Measurements from ENCODE around the gene SMAGP.
"Not testable (repeated sequence)": the region's sequence is repeated elsewhere in the genome, so short reads cannot be mapped to it uniquely, and the experiment has no call there.

Gene SMAGP

DNA sequence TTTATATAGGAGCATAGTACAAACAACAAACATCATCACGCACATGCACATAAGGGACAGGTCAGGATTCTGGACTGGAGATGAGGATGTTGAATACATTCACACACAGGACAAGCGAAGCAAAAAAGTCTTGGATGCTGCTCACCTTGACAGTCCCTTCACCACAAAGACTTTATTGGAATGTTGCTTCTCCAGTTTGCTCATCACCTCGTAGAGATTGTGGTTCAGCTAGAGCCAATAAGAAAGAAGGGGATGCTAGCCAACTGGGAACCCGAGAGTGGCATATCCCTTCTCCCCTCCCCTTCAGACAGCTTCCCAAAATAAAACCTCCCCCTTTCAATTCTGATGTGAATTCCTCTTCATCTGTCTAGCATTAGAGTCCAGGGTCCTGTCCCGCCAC is 25.4 kb upstream of the SMAGP start:
- no peaks in the 10 kb centered on the region for H3K79me1 ChIP-seq (ENCODE audit: low read depth, low read length)
- H3K14ac ChIP-seq (ENCODE audit: low read length): no peak overlapping the region
- no peak overlapping the region for H3K4ac ChIP-seq (ENCODE audit: low read length)
- H3K4me3 ChIP-seq (ENCODE audit: low read length in 2 of 2): no peak overlapping the region
- H2AFZ ChIP-seq (ENCODE audit: low read length): no peak overlapping the region
- H3K4me2 ChIP-seq (ENCODE audit: insufficient read depth, low read length, poor library complexity, severe bottlenecking): no peak overlapping the region
- no peaks in the 10 kb centered on the region for H3K4me1 ChIP-seq (ENCODE audit: control insufficient read depth in 2 of 2, insufficient read depth in 1 of 2, low read depth in 1 of 2, low read length in 2 of 2)
- H3K23ac ChIP-seq (ENCODE audit: low read depth, low read length, poor library complexity): no peak overlapping the region
- no peak overlapping the region for H3K9ac ChIP-seq (ENCODE audit: low read depth, low read length, poor library complexity)
- H2AK5ac ChIP-seq (ENCODE audit: low read depth, low read length): no peak overlapping the region
- H4K91ac ChIP-seq (ENCODE audit: low read depth, low read length, poor library complexity): no peak overlapping the region
- H2BK15ac ChIP-seq (ENCODE audit: low read length): no peak overlapping the region
- no peak overlapping the region for H3K27ac ChIP-seq (replicated peaks; ENCODE audit: low read length)
- no peak for DNase-seq (ENCODE audit: low spot score)
- WGBS, 2 donors (ENCODE audit: extremely low coverage in 2 of 2, insufficient read length in 2 of 2, insufficient replicate concordance in 1 of 2): no CpG with 5 or more reads among the region's 5 CpGs
- no peak overlapping the region for H2BK5ac ChIP-seq (ENCODE audit: low read length)
- H3K36me3 ChIP-seq (replicated peaks in 1 of 2; ENCODE audit: control insufficient read depth in 2 of 2, insufficient read depth in 2 of 2, low read length in 2 of 2): no peaks in the 10 kb centered on the region
- H4K8ac ChIP-seq (ENCODE audit: low read depth, low read length): no peak overlapping the region
- H3K27me3 ChIP-seq (ENCODE audit: control insufficient read depth in 3 of 3, insufficient read depth in 3 of 3, low read depth in 1 of 3, low read length in 3 of 3): no peaks in the 10 kb centered on the region
- H2BK12ac ChIP-seq (ENCODE audit: low read length): no peak overlapping the region
- no peak overlapping the region for H2BK120ac ChIP-seq (ENCODE audit: low read depth, low read length)
- no peaks in the 10 kb centered on the region for H3K9me3 ChIP-seq (replicated peaks in 1 of 2; ENCODE audit: control insufficient read depth in 2 of 2, insufficient read depth in 1 of 2, low read depth in 1 of 2, low read length in 2 of 2)
- H3K18ac ChIP-seq (ENCODE audit: low read length): no peak overlapping the region

DNA sequence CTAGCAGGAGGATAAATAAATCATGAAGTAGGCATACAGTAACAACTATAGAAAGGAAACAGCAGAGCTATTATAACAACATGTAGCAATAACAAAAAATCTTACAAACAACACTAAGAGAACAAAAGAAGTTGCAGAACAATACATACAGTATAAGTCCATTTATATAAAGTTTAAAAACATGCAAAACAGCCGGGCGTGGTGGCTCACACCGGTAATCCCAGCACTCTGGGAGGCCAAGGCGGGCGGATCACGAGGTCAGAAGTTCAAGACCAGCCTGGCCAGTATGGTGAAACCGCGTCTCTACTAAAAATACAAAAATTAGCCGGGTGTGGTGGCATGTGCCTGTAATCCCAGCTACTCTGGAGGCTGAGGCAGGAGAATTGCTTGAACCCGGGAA is 23.9 kb upstream of the SMAGP start:
- H3K36me3 ChIP-seq (replicated peaks in 1 of 2; ENCODE audit: control insufficient read depth in 2 of 2, insufficient read depth in 2 of 2, low read length in 2 of 2); H2BK120ac ChIP-seq (ENCODE audit: low read depth, low read length); DNase-seq (ENCODE audit: low spot score); H3K9ac ChIP-seq (ENCODE audit: low read depth, low read length, poor library complexity); H3K79me1 ChIP-seq (ENCODE audit: low read depth, low read length); H2BK15ac ChIP-seq (ENCODE audit: low read length); H3K14ac ChIP-seq (ENCODE audit: low read length); H2AK5ac ChIP-seq (ENCODE audit: low read depth, low read length); H3K4ac ChIP-seq (ENCODE audit: low read length); H3K4me2 ChIP-seq (ENCODE audit: insufficient read depth, low read length, poor library complexity, severe bottlenecking); H2BK12ac ChIP-seq (ENCODE audit: low read length); H2BK5ac ChIP-seq (ENCODE audit: low read length); H2AFZ ChIP-seq (ENCODE audit: low read length); H3K27ac ChIP-seq (replicated peaks; ENCODE audit: low read length); H4K91ac ChIP-seq (ENCODE audit: low read depth, low read length, poor library complexity); H3K23ac ChIP-seq (ENCODE audit: low read depth, low read length, poor library complexity); H4K8ac ChIP-seq (ENCODE audit: low read depth, low read length); H3K4me3 ChIP-seq (ENCODE audit: low read length in 2 of 2); H3K4me1 ChIP-seq (ENCODE audit: control insufficient read depth in 2 of 2, insufficient read depth in 1 of 2, low read depth in 1 of 2, low read length in 2 of 2); H3K9me3 ChIP-seq (replicated peaks in 1 of 2; ENCODE audit: control insufficient read depth in 2 of 2, insufficient read depth in 1 of 2, low read depth in 1 of 2, low read length in 2 of 2); H3K27me3 ChIP-seq (ENCODE audit: control insufficient read depth in 3 of 3, insufficient read depth in 3 of 3, low read depth in 1 of 3, low read length in 3 of 3); H3K18ac ChIP-seq (ENCODE audit: low read length): not testable (repeated sequence)
- WGBS, 2 donors (ENCODE audit: extremely low coverage in 2 of 2, insufficient read length in 2 of 2, insufficient replicate concordance in 1 of 2): no CpG with 5 or more reads among the region's 10 CpGs

DNA sequence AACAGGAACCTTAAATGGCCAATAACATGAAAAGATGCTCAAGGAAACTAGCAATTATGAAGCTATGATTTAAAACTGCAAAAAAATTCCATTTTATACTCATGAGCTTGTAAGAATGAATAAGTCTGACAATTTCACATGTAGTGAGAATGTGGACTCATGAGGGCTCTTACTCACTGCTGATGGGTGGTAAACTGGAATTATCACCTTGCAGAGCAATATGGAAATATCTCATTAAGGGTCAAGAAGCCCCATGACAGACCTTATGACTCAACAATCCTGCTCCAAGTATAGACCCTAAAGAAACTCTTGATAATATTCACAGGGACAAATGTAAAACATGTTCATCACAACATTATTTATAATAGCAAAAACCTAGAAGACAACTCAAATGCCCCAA is 23.5 kb upstream of the SMAGP start:
- Histone ChIP-seq H3K27me3 (ENCODE audit: control insufficient read depth in 3 of 3, insufficient read depth in 3 of 3, low read depth in 1 of 3, low read length in 3 of 3) (no peaks in the 10 kb centered on the region), H3K14ac (ENCODE audit: low read length) (no peak overlapping the region), H3K4me2 (ENCODE audit: insufficient read depth, low read length, poor library complexity, severe bottlenecking) (no peak overlapping the region), H3K9me3 (replicated peaks in 1 of 2; ENCODE audit: control insufficient read depth in 2 of 2, insufficient read depth in 1 of 2, low read depth in 1 of 2, low read length in 2 of 2) (no peaks in the 10 kb centered on the region), H3K4me3 (ENCODE audit: low read length in 2 of 2) (no peak overlapping the region), H2AFZ (ENCODE audit: low read length) (no peak overlapping the region), H3K23ac (ENCODE audit: low read depth, low read length, poor library complexity) (no peak overlapping the region), H3K4ac (ENCODE audit: low read length) (no peak overlapping the region), H3K27ac (replicated peaks; ENCODE audit: low read length) (no peak overlapping the region), H3K9ac (ENCODE audit: low read depth, low read length, poor library complexity) (no peak overlapping the region), H2AK5ac (ENCODE audit: low read depth, low read length) (no peak overlapping the region), H4K91ac (ENCODE audit: low read depth, low read length, poor library complexity) (no peak overlapping the region), H2BK12ac (ENCODE audit: low read length) (no peak overlapping the region), H3K36me3 (replicated peaks in 1 of 2; ENCODE audit: control insufficient read depth in 2 of 2, insufficient read depth in 2 of 2, low read length in 2 of 2) (no peaks in the 10 kb centered on the region), H2BK120ac (ENCODE audit: low read depth, low read length) (no peak overlapping the region), H2BK5ac (ENCODE audit: low read length) (no peak overlapping the region), H2BK15ac (ENCODE audit: low read length) (no peak overlapping the region), H3K4me1 (ENCODE audit: control insufficient read depth in 2 of 2, insufficient read depth in 1 of 2, low read depth in 1 of 2, low read length in 2 of 2) (no peaks in the 10 kb centered on the region), H4K8ac (ENCODE audit: low read depth, low read length) (no peak overlapping the region), H3K18ac (ENCODE audit: low read length) (no peak overlapping the region), H3K79me1 (ENCODE audit: low read depth, low read length) (no peaks in the 10 kb centered on the region)
- DNase-seq (ENCODE audit: low spot score): no peak

DNA sequence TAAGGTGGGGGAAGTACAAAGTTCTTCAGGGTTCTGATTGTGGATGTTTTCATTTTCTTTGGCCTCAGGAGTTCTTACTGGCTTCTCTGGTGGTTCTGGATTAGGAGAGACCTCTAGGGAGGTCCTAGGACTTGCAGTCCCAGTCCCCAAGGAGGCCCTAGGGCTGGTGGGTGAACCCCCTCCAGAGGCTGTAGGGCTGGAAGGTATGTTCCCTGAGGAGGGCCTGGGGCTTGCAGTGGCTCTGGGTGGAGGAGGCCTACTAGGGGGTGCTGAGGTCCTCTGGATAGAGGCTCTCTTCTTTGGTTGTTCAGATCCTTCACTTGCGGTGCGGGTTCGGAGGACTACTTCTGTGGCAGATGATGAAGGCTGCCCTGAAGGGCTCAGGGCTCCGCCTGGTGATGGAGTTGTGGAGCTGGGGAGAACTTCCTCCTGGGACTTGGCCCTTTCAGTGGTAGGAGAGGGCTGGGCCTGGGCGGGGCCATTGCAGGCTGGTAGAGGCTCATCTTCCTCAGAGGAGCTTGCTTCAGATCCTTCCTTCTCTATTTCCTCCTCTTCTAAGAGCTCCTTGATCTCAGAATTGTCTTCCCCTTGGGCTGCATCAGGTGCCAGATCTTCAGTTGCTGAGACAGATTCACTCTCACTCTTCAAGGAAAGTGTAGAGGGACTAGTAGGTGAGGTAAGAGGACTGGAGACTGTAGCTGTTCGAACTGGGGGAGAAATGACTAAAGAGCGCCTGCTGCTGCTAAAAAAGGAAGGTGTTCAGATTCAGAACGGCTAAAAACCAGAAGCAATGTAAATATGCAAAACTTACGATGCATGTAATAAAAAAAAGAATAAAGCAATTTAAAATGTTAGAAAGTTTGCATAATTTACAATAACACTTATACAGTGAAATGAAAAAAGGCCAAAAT is 21.6 kb upstream of the SMAGP start:
- not testable (repeated sequence) for H3K79me1 ChIP-seq (ENCODE audit: low read depth, low read length); H3K4me2 ChIP-seq (ENCODE audit: insufficient read depth, low read length, poor library complexity, severe bottlenecking); H2AFZ ChIP-seq (ENCODE audit: low read length); H2AK5ac ChIP-seq (ENCODE audit: low read depth, low read length); H3K9ac ChIP-seq (ENCODE audit: low read depth, low read length, poor library complexity); H2BK12ac ChIP-seq (ENCODE audit: low read length); H2BK5ac ChIP-seq (ENCODE audit: low read length); H3K4me1 ChIP-seq (ENCODE audit: control insufficient read depth in 2 of 2, insufficient read depth in 1 of 2, low read depth in 1 of 2, low read length in 2 of 2); H4K91ac ChIP-seq (ENCODE audit: low read depth, low read length, poor library complexity); H4K8ac ChIP-seq (ENCODE audit: low read depth, low read length); H3K4ac ChIP-seq (ENCODE audit: low read length); H3K27me3 ChIP-seq (ENCODE audit: control insufficient read depth in 3 of 3, insufficient read depth in 3 of 3, low read depth in 1 of 3, low read length in 3 of 3); H3K9me3 ChIP-seq (replicated peaks in 1 of 2; ENCODE audit: control insufficient read depth in 2 of 2, insufficient read depth in 1 of 2, low read depth in 1 of 2, low read length in 2 of 2); H3K36me3 ChIP-seq (replicated peaks in 1 of 2; ENCODE audit: control insufficient read depth in 2 of 2, insufficient read depth in 2 of 2, low read length in 2 of 2); H3K14ac ChIP-seq (ENCODE audit: low read length); H3K27ac ChIP-seq (replicated peaks; ENCODE audit: low read length); H3K23ac ChIP-seq (ENCODE audit: low read depth, low read length, poor library complexity); H2BK15ac ChIP-seq (ENCODE audit: low read length); H3K4me3 ChIP-seq (ENCODE audit: low read length in 2 of 2); H3K18ac ChIP-seq (ENCODE audit: low read length); DNase-seq (ENCODE audit: low spot score); H2BK120ac ChIP-seq (ENCODE audit: low read depth, low read length)
- WGBS, 2 donors (ENCODE audit: extremely low coverage in 2 of 2, insufficient read length in 2 of 2, insufficient replicate concordance in 1 of 2): no CpG with 5 or more reads among the region's 9 CpGs

Data from neuronal stem cell (in vitro differentiated cells).